ENCODE data around the gene DDRGK1.

GRCh38 chr20:3208786-3209256 is 4.3 kb upstream of the DDRGK1 start:
- TF ChIP-seq CTCF (IDR thresholded peaks at IDR 0.05; ENCODE audit: low read depth, low read length): no peak
- TF ChIP-seq EZH2phosphoT487 (IDR thresholded peaks at IDR 0.05; ENCODE audit: low read depth): no peak
